WI38 (cell line): Measurements from ENCODE around the gene WNK2.

Experiments used
- H3K4me3 ChIP-seq: 2 replicates; pipeline ENCODE4 v1.5.1; 2011; ENCODE audit warnings: low read depth, mild to moderate bottlenecking, control low read depth, low read length
- TF ChIP-seq, protein P1 (sequence below): IDR thresholded peaks from 2 replicates; pipeline ENCODE4 v1.5.1; 2012; ENCODE audit warnings: low read depth, mild to moderate bottlenecking, control low read depth, low read length

WNK2 gene

DNA sequence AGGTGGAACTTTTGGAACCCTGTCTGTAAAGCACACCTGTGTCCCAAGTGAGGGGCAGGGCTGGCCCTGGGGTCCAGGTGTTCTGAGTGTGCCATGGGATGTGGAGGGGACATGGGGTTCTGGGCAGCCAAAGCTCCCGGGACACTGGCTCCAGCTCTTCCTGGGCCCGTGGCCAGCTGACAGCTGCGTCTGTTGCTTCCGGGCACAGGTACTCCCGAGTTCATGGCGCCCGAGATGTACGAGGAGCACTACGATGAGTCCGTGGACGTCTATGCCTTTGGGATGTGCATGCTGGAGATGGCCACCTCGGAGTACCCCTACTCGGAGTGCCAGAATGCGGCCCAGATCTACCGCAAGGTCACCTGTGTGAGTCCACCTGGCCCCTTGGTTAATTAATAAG is 50.7 kb downstream of the WNK2 start:
- H3K4me3 ChIP-seq: no peak overlapping the region
- TF ChIP-seq, protein P1, sequence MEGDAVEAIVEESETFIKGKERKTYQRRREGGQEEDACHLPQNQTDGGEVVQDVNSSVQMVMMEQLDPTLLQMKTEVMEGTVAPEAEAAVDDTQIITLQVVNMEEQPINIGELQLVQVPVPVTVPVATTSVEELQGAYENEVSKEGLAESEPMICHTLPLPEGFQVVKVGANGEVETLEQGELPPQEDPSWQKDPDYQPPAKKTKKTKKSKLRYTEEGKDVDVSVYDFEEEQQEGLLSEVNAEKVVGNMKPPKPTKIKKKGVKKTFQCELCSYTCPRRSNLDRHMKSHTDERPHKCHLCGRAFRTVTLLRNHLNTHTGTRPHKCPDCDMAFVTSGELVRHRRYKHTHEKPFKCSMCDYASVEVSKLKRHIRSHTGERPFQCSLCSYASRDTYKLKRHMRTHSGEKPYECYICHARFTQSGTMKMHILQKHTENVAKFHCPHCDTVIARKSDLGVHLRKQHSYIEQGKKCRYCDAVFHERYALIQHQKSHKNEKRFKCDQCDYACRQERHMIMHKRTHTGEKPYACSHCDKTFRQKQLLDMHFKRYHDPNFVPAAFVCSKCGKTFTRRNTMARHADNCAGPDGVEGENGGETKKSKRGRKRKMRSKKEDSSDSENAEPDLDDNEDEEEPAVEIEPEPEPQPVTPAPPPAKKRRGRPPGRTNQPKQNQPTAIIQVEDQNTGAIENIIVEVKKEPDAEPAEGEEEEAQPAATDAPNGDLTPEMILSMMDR: no peak

DNA sequence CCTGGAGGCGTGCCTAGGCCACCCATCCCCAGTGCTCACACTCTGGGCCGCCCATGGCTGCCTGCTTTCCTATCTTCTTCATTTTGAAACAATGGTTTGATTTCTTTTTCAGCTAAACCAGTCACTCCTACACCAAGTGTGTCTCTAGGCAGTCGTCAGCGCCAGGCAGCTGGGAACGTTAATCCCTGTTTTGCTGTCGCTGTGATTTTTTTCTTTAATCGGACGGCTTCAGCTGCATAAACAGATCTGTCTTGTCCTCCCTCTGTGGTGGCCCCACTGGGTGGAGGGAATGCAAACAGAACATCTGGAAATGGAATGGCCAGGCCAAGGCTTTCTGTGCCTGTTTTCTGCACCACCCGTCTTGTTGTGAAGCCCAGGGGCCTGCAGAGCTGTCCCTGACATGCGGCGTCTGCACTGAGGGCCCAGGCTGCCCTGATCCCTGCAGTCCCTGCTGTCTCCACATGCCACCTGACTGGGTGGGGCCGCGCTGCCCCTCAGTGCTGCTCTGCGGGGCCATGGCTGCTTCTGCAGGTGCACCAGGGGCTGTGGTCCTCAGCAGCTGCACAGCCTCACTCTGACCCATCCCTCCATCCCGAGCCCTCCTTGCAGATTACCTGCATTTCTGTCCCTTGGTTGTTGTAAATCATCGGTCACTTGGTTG is 51.5 kb downstream of the WNK2 start:
- no peak overlapping the region for H3K4me3 ChIP-seq
- TF ChIP-seq, protein P1: no peak

DNA sequence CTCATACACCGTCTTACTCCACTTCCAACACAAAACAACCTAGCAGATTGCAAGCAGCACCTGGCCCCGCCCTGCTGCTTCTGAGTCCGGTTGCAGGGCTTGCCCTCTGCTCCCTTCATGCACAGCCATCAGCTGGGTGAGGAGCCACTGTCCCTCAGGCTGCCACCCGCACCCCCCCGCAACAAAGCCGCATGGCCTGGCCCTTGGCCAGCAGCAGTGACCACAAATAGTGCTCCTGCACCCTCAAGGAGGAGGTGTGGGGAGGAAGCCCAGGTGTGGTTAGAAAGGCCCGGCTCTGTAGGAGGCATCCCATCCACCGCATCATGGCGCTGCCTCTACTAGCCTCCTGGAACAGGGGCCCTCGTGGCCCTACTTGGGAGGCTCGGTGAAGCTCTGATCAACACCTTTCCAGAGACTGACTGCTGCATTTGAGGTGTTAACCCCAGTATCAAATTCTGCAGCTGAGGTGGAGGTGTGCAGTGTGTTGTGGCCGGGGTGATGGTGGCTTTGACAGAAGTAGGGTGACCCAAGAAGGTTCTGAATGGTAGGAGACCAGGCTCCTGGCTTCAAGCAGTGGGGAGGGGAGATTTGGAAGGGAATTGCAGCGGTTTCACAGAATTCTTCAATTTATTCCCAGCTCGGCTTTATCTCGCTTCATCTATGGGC is 52.7 kb downstream of the WNK2 start:
- no peak overlapping the region for H3K4me3 ChIP-seq
- TF ChIP-seq, protein P1: no peak

DNA sequence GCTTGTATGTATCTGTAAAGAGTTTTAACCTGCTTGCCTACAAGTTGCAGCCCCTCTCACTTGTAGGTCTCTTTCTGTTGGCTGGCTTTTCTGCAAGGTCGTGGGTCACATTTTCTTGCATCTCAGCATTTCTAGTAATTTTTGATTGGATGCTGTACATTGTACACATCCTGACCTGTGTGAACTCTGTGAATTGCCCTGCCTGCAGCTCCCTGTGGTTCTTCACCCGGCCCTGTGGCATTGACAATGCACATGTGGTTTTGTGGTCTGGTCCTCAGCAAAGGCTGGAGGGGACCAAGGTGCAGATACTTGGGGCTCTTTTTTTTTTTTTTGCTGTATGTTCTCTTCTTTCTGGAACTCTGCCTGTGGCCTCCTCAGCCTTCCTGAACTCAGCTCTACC is 53.6 kb downstream of the WNK2 start:
- no peak overlapping the region for H3K4me3 ChIP-seq
- TF ChIP-seq, protein P1: no peak

DNA sequence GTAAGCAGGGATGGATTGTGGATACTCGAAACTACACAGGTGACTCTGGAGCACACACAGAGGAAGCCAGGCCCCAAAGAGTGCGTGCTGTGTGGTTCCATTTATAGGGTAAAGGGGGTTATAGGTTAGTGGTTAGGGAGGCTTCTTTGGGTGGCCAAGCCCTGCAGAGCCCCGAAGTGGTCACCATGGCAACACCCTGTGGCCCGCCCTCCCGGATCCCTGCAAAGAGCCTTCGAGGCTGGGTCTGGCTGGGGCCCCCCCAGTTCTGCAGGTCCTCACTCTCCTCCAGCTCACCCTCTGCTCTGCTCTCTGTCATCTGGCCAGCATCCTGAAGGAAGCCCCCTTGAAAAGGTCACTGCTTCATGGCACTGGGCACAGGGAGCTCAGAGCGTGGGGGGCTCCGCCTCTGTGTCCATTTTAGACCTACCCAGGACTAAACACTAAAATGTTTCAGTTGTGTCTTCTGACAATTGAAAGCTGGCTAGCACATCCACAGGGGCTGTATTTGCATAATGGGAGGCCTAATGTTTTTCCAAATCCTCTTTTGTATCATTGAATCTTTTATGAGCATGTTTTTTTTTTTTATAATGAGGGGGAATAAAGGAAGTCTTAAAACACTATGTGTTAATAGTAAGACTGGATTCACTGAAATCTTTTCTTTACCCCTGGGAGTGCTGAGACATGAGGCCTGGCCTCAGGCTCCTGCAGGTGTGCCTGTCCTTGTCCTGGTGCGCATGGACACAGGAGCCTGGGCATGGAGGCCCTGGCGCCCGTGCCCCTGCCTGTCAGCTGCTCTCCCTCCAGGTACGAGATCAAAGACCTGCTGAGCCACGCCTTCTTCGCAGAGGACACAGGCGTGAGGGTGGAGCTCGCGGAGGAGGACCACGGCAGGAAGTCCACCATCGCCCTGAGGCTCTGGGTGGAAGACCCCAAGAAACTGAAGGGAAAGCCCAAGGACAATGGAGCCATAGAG is 55.3 kb downstream of the WNK2 start:
- TF ChIP-seq, protein P1: no peak
- no peak overlapping the region for H3K4me3 ChIP-seq

DNA sequence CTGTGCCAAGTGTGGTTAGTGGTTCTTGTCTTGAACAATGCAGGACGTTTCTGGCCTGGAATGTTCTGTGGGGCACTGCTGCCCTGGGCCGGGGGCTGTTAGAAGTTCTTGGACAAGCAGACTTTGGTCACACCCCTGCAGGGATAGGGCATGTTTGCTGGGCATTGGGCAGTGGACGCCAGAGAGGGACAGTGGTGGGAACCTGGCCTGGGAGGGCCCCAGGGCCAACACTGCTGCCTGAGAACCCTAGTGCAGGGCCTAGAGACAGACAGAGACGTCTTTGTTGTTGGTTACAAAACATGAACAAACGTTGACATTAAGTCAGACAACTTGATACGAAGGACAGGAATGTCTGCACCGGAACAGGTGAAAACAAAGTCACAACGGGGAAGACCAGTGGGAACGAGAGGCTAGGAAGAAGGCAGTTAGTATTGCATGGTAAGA is 57.0 kb downstream of the WNK2 start:
- no peak overlapping the region for H3K4me3 ChIP-seq
- TF ChIP-seq, protein P1: no peak
